LNCAP (cell line): ENCODE data around the gene IRF3.

Experiments
- TF ChIP-seq, protein P1 (sequence below): fragments of 450-650 bp; IDR thresholded peaks from 2 replicates; pipeline ENCODE4 v1.5.1; 2017; ENCODE audit warnings: mild to moderate bottlenecking

The IRF3 gene

DNA sequence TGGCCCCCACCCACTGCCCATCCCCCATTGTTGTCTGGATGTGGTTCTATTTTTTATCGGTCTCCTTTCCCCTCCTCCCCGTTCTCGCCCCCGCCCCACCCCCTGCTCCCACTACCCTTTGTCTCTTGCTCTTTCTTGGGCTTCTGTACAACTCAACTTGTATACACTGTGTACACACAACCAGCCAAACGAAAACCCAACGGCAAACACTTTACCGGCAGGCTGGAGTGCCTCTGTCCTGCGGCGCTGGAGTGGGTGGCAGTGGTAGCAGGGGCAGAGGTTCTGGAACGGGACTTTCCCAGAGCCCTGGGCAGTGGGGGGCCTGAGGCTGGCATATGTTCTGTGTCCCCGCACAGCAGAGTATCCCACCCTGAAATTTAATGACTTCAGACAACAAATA lies 39.4 kb downstream of the IRF3 start:
- TF ChIP-seq, protein P1, sequence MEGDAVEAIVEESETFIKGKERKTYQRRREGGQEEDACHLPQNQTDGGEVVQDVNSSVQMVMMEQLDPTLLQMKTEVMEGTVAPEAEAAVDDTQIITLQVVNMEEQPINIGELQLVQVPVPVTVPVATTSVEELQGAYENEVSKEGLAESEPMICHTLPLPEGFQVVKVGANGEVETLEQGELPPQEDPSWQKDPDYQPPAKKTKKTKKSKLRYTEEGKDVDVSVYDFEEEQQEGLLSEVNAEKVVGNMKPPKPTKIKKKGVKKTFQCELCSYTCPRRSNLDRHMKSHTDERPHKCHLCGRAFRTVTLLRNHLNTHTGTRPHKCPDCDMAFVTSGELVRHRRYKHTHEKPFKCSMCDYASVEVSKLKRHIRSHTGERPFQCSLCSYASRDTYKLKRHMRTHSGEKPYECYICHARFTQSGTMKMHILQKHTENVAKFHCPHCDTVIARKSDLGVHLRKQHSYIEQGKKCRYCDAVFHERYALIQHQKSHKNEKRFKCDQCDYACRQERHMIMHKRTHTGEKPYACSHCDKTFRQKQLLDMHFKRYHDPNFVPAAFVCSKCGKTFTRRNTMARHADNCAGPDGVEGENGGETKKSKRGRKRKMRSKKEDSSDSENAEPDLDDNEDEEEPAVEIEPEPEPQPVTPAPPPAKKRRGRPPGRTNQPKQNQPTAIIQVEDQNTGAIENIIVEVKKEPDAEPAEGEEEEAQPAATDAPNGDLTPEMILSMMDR, result no peak

DNA sequence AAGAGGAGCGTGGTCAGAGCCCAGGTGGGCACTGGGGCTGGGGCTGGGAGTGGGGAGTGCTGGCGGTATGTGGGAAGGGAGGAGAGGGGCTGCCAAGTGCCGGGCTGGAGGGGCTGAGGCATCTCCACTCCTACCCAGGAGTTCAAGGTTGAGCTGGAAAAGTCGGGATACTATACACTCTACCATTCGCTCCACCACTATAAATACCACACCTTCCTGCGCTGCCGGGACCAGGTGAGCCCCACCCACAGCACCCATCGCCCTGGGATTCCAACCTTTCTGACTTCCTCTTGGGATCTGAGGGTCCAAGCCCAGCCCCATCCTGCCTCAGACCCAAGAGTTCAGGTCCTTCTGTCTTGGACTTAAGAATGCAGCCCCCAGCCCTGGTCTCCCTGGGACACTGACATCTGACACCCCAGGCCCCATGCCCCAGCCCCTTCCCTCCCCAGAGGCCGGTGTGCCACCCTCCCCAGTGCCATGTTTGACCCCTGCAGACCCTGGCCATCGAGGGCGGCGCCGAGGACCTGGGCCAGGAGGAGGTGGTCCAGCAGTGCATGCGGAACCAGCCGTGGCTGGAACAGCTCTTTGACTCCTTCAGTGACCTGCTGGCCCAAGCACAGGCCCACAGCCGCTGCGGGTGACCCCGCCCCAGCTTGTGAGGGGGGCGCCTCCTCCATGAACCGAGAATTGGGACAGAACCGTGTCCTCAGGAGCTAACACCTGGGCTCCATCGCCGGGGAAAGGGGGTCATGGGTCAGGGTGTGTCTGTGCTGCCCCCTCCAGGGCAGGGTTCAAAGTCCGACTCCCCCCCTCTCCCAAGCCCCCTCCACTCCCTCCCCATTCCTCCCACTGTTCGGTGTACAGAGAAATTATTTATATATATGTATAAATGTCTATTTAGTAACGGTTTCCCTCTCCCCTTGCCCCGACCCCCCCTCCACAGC lies 40.4 kb downstream of the IRF3 start:
- TF ChIP-seq, protein P1, result no peak

DNA sequence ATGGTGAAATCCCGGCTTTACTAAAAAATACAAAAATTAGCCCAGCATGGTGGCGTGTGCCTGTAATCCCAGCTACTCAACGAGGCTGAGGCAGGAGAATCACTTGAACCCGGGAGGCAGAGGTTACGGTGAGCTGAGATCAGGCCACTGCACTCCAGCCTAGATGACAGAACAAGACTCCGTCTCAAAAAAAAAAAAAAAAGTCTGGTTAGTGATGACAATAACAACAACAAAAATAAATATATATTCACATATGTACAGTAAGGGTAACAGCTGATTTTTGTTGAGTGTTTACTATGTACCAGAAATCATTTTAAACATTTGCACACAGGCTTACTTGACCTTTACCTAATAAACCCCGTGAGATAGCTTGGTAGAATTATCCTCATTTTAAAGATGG lies 48.7 kb downstream of the IRF3 start:
- TF ChIP-seq, protein P1, result no peak

DNA sequence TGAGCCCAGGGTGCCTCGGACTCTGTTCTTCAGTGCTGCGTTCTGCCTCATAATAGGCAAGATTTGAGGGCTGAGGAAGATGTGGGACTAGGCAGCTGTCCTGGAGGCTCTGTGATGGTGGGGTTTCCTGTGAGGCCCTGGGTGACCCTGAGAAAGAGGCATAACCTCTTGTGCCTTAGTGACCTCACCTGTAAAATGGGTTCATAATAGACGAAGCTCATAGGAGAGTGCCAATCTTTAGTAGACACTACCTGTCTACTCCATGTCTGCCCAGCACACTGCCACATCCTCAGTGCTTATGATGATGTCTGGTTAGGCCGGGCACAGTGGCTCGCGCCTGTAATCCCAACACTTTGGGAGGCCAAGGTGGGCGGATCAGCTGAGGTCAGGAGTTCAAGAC lies 49.1 kb downstream of the IRF3 start:
- TF ChIP-seq, protein P1, result no peak

DNA sequence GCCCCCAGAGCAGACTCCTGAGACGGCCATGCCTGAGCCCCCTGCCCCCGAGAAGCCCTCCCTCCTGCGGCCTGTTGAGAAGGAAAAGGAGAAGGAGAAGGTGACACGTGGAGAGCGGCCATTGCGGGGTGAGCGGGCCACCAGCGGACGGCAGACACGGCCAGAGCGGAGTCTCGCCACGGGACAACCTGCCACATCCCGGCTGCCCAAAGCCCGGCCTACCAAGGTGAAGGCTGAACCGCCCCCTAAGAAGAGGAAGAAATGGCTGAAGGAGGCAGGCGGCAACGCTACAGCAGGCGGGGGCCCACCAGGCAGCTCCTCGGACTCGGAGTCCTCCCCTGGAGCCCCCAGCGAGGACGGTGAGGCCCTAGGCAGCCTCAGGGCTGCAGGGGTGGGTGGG lies 49.8 kb downstream of the IRF3 start:
- TF ChIP-seq, protein P1, result no peak

DNA sequence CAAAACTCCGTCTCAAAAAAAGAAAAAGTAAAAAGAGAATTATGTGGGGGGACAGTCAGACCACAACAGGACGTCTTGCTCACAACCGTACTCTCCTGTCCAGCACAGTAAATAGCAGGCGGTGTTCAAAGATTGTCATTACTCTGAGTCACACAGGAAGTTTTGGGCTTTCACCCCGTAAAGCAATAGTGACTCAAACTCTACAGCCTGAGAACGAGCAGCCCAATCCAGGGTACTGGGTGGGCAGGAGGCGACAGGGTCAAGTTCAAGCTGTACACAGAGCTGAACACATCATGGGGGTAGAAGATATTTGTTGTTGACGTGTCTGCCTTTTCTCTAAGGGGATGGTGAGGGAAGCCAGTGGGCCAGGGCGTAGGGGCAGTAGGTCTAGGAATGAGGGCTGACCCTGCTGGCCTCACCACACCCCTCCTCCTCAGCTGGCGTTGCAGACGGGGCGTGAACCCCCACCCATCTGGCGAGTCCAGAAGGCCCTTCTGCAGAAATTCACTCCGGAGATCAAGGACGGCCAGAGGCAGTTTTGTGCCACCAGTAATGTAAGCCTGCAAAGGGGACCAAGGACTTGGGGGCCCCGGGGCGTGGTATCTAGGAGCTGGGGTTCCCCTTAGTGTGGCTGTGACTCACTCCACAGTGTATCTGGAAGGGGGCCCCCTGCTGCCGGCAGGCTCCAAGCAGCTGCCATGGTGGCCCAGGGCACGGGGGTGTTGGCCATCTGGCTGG lies 51.4 kb downstream of the IRF3 start:
- TF ChIP-seq, protein P1, result no peak

DNA sequence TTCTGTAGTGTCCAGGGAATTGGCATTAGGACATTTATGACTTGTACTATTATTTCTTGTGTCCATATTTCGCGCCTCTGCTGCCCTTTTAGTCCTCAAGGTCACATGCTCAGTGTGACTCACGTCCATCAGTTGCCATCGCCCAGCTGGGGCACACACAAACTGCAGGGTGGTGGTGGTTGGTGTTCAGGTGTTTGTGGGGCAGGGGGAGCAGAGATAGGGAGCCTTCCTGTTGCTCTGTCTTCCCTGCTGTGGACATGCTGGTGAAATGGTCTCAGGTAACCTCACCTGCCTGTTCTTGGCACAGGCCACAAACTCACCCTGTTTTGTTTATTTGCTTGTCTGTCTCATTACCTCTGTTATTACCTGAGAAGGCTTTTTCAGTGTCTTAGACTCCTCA lies 52.3 kb downstream of the IRF3 start:
- TF ChIP-seq, protein P1, result no peak
